K562 (cell line): ENCODE data around the gene MFN1. TPM values are rescaled to one million over a fixed set of nuclear protein-coding genes. Genes with fewer than 3 reads are reported as not detected.

Experiments
- CBX3 ChIP-seq, 2 experiments: IDR thresholded peaks; 1 replicate in 1 of 2; 2 replicates in 1 of 2; pipeline ENCODE4 v1.6.1; 2012; ENCODE audit warnings: inconsistent platforms in 2 of 2, low read length in 2 of 2, borderline replicate concordance in 1 of 2, control low read depth in 1 of 2
- ETV5 ChIP-seq: sonication (generic); formaldehyde crosslinking; IDR thresholded peaks from 2 replicates; pipeline ENCODE4 v1.4.0; 2020; ENCODE audit warnings: low read depth, mild to moderate bottlenecking, missing genetic modification reagents
- RBM25 ChIP-seq: fragments of 200-400 bp; formaldehyde crosslinking; IDR thresholded peaks from 2 replicates; pipeline ENCODE4 v1.6.1; 2018; ENCODE audit warnings: low read length, low read depth, moderate library complexity; ENCODE audit not compliant: severe bottlenecking
- SP2 ChIP-seq: IDR thresholded peaks from 2 replicates; pipeline ENCODE4 v1.6.1; 2011; ENCODE audit warnings: mild to moderate bottlenecking, low read depth, low read length, moderate library complexity; ENCODE audit not compliant: poor library complexity, severe bottlenecking; ENCODE audit errors: extremely low read depth
- polyA plus RNA-seq, 8 experiments: library from polyadenylated mRNA; depleted of rRNA in 4 of 8; stranded (reverse) in 5 of 8; unstranded in 3 of 8; fragments of >200 nt; fragmentation: Nextera tagmentation in 2 of 8; fragmentation: Illumina TruSeq in 1 of 8; extraction: Ambion mirVana in 2 of 8; extraction: Trizol in 1 of 8; gene quantifications; 2 replicates each; pipeline versions ENCODE4 v1.2.1 to v1.2.3, GENCODE V29; 2011 to 2014; ENCODE audit warnings: inconsistent platforms in 1 of 8, missing spikeins in 1 of 8
- total RNA-seq, 7 experiments: library from RNA; depleted of rRNA in 6 of 7; stranded (reverse); fragments of >200 nt in 6 of 7; fragmentation: Illumina TruSeq in 2 of 7; extraction: Trizol in 2 of 7; gene quantifications; 2 replicates each; pipeline versions ENCODE4 v1.2.1 to v1.2.3, GENCODE V29; 2011 to 2021; ENCODE audit warnings: low replicate concordance in 1 of 7
- TF ChIP-seq, protein P1 (sequence below): fragments of 450-650 bp; IDR thresholded peaks from 2 replicates; pipeline ENCODE4 v1.6.1; 2016; ENCODE audit warnings: mild to moderate bottlenecking, moderate library complexity
- TF ChIP-seq, protein P2 (sequence below): sonication (generic); IDR thresholded peaks from 2 replicates; pipeline ENCODE4 v1.6.1; 2016
- TF ChIP-seq, protein P3 (sequence below): IDR thresholded peaks from 2 replicates; pipeline ENCODE4 v1.6.1; 2011; ENCODE audit not compliant: insufficient read length; ENCODE audit errors: extremely low read depth
- TF ChIP-seq, protein P4 (sequence below): sonication (generic); formaldehyde crosslinking; IDR thresholded peaks from 2 replicates; pipeline ENCODE4 v1.8.0; 2022; ENCODE audit warnings: mild to moderate bottlenecking, missing genetic modification reagents, borderline replicate concordance
- TF ChIP-seq, protein P5 (sequence below), 2 experiments: fragments of 200-800 bp in 1 of 2; sonication (Bioruptor generic) in 1 of 2; sonication (generic) in 1 of 2; formaldehyde crosslinking in 1 of 2; IDR thresholded peaks in 1 of 2; conservative IDR thresholded peaks in 1 of 2; 2 replicates each; pipeline versions ENCODE4 v1.5.0 to v1.6.1; 2016 to 2020; ENCODE audit warnings: missing compliant biosample characterization in 1 of 2, missing genetic modification characterization in 1 of 2, missing genetic modification reagents in 1 of 2

MFN1 gene
- total and polyA plus RNA-seq, 9 of the 15 experiments (the other 6 are each of a cell fraction or from before 2014, with no cell fraction given): 10.5 to 42.7 (median 22.6) TPM

DNA sequence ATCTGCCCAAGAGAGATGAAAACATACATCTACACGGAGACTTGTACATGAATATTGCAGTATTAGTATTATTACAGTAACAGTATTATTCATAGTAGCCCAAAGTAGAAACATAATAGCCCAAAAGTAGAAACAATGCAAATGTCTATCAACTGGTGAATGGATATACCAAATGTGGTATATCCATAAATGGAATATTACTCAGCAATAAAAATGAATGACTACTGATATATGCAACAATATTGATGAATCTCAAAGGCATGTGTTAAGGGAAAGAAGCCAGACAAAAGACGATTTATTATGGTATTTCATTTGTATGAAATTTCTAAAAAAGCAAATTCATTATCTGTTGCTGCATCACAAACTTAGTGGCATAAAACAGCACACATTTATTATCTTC is 48.2 kb upstream of the MFN1 start (continued):
- TF ChIP-seq, protein P1, sequence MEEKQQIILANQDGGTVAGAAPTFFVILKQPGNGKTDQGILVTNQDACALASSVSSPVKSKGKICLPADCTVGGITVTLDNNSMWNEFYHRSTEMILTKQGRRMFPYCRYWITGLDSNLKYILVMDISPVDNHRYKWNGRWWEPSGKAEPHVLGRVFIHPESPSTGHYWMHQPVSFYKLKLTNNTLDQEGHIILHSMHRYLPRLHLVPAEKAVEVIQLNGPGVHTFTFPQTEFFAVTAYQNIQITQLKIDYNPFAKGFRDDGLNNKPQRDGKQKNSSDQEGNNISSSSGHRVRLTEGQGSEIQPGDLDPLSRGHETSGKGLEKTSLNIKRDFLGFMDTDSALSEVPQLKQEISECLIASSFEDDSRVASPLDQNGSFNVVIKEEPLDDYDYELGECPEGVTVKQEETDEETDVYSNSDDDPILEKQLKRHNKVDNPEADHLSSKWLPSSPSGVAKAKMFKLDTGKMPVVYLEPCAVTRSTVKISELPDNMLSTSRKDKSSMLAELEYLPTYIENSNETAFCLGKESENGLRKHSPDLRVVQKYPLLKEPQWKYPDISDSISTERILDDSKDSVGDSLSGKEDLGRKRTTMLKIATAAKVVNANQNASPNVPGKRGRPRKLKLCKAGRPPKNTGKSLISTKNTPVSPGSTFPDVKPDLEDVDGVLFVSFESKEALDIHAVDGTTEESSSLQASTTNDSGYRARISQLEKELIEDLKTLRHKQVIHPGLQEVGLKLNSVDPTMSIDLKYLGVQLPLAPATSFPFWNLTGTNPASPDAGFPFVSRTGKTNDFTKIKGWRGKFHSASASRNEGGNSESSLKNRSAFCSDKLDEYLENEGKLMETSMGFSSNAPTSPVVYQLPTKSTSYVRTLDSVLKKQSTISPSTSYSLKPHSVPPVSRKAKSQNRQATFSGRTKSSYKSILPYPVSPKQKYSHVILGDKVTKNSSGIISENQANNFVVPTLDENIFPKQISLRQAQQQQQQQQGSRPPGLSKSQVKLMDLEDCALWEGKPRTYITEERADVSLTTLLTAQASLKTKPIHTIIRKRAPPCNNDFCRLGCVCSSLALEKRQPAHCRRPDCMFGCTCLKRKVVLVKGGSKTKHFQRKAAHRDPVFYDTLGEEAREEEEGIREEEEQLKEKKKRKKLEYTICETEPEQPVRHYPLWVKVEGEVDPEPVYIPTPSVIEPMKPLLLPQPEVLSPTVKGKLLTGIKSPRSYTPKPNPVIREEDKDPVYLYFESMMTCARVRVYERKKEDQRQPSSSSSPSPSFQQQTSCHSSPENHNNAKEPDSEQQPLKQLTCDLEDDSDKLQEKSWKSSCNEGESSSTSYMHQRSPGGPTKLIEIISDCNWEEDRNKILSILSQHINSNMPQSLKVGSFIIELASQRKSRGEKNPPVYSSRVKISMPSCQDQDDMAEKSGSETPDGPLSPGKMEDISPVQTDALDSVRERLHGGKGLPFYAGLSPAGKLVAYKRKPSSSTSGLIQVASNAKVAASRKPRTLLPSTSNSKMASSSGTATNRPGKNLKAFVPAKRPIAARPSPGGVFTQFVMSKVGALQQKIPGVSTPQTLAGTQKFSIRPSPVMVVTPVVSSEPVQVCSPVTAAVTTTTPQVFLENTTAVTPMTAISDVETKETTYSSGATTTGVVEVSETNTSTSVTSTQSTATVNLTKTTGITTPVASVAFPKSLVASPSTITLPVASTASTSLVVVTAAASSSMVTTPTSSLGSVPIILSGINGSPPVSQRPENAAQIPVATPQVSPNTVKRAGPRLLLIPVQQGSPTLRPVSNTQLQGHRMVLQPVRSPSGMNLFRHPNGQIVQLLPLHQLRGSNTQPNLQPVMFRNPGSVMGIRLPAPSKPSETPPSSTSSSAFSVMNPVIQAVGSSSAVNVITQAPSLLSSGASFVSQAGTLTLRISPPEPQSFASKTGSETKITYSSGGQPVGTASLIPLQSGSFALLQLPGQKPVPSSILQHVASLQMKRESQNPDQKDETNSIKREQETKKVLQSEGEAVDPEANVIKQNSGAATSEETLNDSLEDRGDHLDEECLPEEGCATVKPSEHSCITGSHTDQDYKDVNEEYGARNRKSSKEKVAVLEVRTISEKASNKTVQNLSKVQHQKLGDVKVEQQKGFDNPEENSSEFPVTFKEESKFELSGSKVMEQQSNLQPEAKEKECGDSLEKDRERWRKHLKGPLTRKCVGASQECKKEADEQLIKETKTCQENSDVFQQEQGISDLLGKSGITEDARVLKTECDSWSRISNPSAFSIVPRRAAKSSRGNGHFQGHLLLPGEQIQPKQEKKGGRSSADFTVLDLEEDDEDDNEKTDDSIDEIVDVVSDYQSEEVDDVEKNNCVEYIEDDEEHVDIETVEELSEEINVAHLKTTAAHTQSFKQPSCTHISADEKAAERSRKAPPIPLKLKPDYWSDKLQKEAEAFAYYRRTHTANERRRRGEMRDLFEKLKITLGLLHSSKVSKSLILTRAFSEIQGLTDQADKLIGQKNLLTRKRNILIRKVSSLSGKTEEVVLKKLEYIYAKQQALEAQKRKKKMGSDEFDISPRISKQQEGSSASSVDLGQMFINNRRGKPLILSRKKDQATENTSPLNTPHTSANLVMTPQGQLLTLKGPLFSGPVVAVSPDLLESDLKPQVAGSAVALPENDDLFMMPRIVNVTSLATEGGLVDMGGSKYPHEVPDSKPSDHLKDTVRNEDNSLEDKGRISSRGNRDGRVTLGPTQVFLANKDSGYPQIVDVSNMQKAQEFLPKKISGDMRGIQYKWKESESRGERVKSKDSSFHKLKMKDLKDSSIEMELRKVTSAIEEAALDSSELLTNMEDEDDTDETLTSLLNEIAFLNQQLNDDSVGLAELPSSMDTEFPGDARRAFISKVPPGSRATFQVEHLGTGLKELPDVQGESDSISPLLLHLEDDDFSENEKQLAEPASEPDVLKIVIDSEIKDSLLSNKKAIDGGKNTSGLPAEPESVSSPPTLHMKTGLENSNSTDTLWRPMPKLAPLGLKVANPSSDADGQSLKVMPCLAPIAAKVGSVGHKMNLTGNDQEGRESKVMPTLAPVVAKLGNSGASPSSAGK: no peak
- TF ChIP-seq, protein P2, sequence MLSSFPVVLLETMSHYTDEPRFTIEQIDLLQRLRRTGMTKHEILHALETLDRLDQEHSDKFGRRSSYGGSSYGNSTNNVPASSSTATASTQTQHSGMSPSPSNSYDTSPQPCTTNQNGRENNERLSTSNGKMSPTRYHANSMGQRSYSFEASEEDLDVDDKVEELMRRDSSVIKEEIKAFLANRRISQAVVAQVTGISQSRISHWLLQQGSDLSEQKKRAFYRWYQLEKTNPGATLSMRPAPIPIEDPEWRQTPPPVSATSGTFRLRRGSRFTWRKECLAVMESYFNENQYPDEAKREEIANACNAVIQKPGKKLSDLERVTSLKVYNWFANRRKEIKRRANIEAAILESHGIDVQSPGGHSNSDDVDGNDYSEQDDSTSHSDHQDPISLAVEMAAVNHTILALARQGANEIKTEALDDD: no peak
- TF ChIP-seq, protein P3, sequence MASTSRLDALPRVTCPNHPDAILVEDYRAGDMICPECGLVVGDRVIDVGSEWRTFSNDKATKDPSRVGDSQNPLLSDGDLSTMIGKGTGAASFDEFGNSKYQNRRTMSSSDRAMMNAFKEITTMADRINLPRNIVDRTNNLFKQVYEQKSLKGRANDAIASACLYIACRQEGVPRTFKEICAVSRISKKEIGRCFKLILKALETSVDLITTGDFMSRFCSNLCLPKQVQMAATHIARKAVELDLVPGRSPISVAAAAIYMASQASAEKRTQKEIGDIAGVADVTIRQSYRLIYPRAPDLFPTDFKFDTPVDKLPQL: no peak
- TF ChIP-seq, protein P4, sequence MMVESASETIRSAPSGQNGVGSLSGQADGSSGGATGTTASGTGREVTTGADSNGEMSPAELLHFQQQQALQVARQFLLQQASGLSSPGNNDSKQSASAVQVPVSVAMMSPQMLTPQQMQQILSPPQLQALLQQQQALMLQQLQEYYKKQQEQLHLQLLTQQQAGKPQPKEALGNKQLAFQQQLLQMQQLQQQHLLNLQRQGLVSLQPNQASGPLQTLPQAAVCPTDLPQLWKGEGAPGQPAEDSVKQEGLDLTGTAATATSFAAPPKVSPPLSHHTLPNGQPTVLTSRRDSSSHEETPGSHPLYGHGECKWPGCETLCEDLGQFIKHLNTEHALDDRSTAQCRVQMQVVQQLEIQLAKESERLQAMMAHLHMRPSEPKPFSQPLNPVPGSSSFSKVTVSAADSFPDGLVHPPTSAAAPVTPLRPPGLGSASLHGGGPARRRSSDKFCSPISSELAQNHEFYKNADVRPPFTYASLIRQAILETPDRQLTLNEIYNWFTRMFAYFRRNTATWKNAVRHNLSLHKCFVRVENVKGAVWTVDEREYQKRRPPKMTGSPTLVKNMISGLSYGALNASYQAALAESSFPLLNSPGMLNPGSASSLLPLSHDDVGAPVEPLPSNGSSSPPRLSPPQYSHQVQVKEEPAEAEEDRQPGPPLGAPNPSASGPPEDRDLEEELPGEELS (CRISPR knock-in tag): no peak
- TF ChIP-seq RBM25 (peak; percentile 87), ETV5 (CRISPR knock-in tag) (no peak), CBX3 (IDR thresholded peaks at IDR 0.05; ENCODE audit: borderline replicate concordance in 1 of 2, low read length in 2 of 2) (0 out of 3 replicates have a peak, but pooled peaks of 1 of the 2 experiments have one; percentile 38), SP2 (no peak)
- TF ChIP-seq, protein P5, sequence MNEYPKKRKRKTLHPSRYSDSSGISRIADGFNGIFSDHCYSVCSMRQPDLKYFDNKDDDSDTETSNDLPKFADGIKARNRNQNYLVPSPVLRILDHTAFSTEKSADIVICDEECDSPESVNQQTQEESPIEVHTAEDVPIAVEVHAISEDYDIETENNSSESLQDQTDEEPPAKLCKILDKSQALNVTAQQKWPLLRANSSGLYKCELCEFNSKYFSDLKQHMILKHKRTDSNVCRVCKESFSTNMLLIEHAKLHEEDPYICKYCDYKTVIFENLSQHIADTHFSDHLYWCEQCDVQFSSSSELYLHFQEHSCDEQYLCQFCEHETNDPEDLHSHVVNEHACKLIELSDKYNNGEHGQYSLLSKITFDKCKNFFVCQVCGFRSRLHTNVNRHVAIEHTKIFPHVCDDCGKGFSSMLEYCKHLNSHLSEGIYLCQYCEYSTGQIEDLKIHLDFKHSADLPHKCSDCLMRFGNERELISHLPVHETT (CRISPR knock-in tag; conservative IDR thresholded peaks at IDR 0.05 in 1 of 2, IDR thresholded peaks at IDR 0.05 in 1 of 2): no peak
